DND-41 (cell line): ENCODE data around the gene GATAD2B.

Source experiments
- EZH2 ChIP-seq: IDR thresholded peaks from 3 replicates; pipeline ENCODE4 v1.6.1; 2012; ENCODE audit warnings: borderline replicate concordance, low read depth, mild to moderate bottlenecking, moderate library complexity, low read length, inconsistent platforms; ENCODE audit not compliant: severe bottlenecking
- TF ChIP-seq, protein P1 (sequence below): IDR thresholded peaks from 2 replicates; pipeline ENCODE4 v1.5.1; 2012; ENCODE audit warnings: borderline replicate concordance, low read length, moderate library complexity, mild to moderate bottlenecking; ENCODE audit not compliant: poor library complexity, severe bottlenecking; ENCODE audit errors: extremely low read depth

DNA sequence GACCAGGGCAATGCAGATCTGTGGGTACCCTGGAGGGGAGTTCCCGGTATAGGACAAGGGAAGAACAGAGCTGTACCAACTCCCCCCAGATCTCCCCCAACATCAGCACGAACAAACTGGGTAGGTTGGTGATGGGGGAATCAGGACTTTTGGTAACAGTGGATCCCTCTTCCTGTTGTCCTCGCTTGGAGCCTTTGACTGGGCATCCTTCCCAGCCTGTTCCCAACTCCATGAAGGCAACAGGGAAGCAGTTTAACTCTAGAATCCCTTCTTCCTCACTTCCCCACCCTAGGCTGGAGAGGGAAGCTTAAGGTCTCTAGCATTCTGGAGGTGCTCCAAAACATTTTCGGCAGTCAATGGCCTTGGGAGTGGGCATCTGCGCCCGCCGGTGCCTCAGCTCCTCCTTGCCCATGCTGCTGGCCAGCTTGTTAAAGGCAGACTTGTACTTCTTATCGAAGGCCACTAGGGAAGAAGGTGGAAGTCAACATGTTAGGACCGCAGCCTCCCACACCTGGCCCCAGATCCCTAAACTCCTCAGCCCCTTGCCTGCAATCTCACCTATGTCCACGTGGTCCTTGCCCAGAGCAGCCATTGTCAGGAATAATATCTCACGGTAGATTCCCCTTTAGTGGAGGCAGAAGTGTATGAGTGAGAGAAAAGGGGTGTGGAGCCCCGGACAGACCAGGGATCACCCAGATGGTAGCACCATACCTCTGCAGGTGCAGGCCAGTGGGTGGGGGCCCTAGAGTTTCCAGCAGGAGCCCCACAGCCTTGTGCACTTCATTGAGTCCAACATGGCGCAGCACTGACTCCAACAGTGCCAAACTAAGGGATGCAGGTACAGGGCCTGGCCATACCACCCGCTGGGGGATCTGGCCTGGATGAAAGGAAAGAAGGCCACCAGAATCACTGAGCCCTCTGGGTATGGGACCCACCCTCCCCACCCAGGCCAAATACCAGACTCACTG is 7.5 kb upstream of the GATAD2B start:
- TF ChIP-seq, protein P1, sequence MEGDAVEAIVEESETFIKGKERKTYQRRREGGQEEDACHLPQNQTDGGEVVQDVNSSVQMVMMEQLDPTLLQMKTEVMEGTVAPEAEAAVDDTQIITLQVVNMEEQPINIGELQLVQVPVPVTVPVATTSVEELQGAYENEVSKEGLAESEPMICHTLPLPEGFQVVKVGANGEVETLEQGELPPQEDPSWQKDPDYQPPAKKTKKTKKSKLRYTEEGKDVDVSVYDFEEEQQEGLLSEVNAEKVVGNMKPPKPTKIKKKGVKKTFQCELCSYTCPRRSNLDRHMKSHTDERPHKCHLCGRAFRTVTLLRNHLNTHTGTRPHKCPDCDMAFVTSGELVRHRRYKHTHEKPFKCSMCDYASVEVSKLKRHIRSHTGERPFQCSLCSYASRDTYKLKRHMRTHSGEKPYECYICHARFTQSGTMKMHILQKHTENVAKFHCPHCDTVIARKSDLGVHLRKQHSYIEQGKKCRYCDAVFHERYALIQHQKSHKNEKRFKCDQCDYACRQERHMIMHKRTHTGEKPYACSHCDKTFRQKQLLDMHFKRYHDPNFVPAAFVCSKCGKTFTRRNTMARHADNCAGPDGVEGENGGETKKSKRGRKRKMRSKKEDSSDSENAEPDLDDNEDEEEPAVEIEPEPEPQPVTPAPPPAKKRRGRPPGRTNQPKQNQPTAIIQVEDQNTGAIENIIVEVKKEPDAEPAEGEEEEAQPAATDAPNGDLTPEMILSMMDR: no peak
- TF ChIP-seq EZH2: no peak
